Measurements from ENCODE around the gene PCGF5. TPM values are rescaled to one million over a fixed set of nuclear protein-coding genes. Genes with fewer than 3 reads are reported as not detected.

Gene PCGF5
- total RNA-seq, 1 experiment from 2014 or later, result 12.0 TPM

GRCh38 chr10:91198781-91199180 lies 21.7 kb upstream of the PCGF5 start:
- Mint-ChIP-seq H3K36me3 (ENCODE audit: insufficient read depth, unreplicated experiment) (no peaks in the 10 kb centered on the region), H3K27ac (ENCODE audit: unreplicated experiment) (no peak overlapping the region), H3K4me3 (ENCODE audit: unreplicated experiment) (no peak overlapping the region), H3K27me3 (ENCODE audit: insufficient read depth, unreplicated experiment) (peaks cover 17% of the 10 kb centered on the region), H3K4me1 (ENCODE audit: low read depth, unreplicated experiment) (no peaks in the 10 kb centered on the region), H3K9me3 (ENCODE audit: unreplicated experiment) (no peaks in the 10 kb centered on the region)
- DNase-seq, result no peak
- Histone ChIP-seq H3K4me1 (no peaks in the 10 kb centered on the region), H3K36me3 (ENCODE audit: control insufficient read depth, insufficient read depth, low read length) (no peaks in the 10 kb centered on the region), H3K9me3 (no peaks in the 10 kb centered on the region), H3K27me3 (replicated peaks; ENCODE audit: control insufficient read depth, insufficient read depth, low read length) (peaks cover 1% of the 10 kb centered on the region; the same call in 1 of the 2 replicates), H3K4me3 (ENCODE audit: low read depth, low read length) (no peak overlapping the region)
- BruUV-seq (replicated peaks), result no TSS peak
- intact Hi-C loops (cut with micrococcal nuclease; ENCODE audit: unreplicated experiment), result no loop called here
- ChIA-PET CTCF (no interaction called here), POLR2A (no interaction called here)
- no peak for TF ChIP-seq CTCF (IDR thresholded peaks at IDR 0.05; ENCODE audit: insufficient read depth in 1 of 2, low read depth in 1 of 2, low read length in 1 of 2, severe bottlenecking in 1 of 2, unreplicated experiment in 1 of 2)

- no peak for TF ChIP-seq CTCF (IDR thresholded peaks at IDR 0.05; ENCODE audit: insufficient read depth in 1 of 2, low read depth in 1 of 2, low read length in 1 of 2, severe bottlenecking in 1 of 2, unreplicated experiment in 1 of 2)
- Mint-ChIP-seq H3K27me3 (ENCODE audit: insufficient read depth, unreplicated experiment) (peaks cover 13% of the 10 kb centered on the region), H3K36me3 (ENCODE audit: insufficient read depth, unreplicated experiment) (no peaks in the 10 kb centered on the region), H3K4me1 (ENCODE audit: low read depth, unreplicated experiment) (no peaks in the 10 kb centered on the region), H3K27ac (ENCODE audit: unreplicated experiment) (no peak overlapping the region), H3K4me3 (ENCODE audit: unreplicated experiment) (no peak overlapping the region), H3K9me3 (ENCODE audit: unreplicated experiment) (no peaks in the 10 kb centered on the region)
- intact Hi-C loops (cut with micrococcal nuclease; ENCODE audit: unreplicated experiment), result no loop called here
- no peak for DNase-seq
- H3K4me1 ChIP-seq, result no peaks in the 10 kb centered on the region
- no peaks in the 10 kb centered on the region for H3K36me3 ChIP-seq (ENCODE audit: control insufficient read depth, insufficient read depth, low read length)
- no peaks in the 10 kb centered on the region for H3K9me3 ChIP-seq
- H3K27me3 ChIP-seq (replicated peaks; ENCODE audit: control insufficient read depth, insufficient read depth, low read length), result peaks cover 1% of the 10 kb centered on the region; the same call in 1 of the 2 replicates
- no TSS peak for BruUV-seq (replicated peaks)
- ChIA-PET CTCF (no interaction called here), POLR2A (no interaction called here)
- no peak overlapping the region for H3K4me3 ChIP-seq (ENCODE audit: low read depth, low read length)
These were observed 19.9 kb upstream of the PCGF5 start for GRCh38 chr10:91200314-91201212.

- no TSS peak for BruUV-seq (replicated peaks)
- no peaks in the 10 kb centered on the region for H3K9me3 Mint-ChIP-seq (ENCODE audit: unreplicated experiment)
- Histone ChIP-seq H3K27me3 (replicated peaks; ENCODE audit: control insufficient read depth, insufficient read depth, low read length) (no peaks in the 10 kb centered on the region), H3K36me3 (ENCODE audit: control insufficient read depth, insufficient read depth, low read length) (no peaks in the 10 kb centered on the region), H3K4me1 (no peaks in the 10 kb centered on the region), H3K4me3 (ENCODE audit: low read depth, low read length) (no peak overlapping the region), H3K9me3 (no peaks in the 10 kb centered on the region)
- ChIA-PET POLR2A (no interaction called here), CTCF (no interaction called here)
- H3K27me3 Mint-ChIP-seq (ENCODE audit: insufficient read depth, unreplicated experiment), result peaks cover 13% of the 10 kb centered on the region
- H3K4me1 Mint-ChIP-seq (ENCODE audit: low read depth, unreplicated experiment), result no peaks in the 10 kb centered on the region
- TF ChIP-seq CTCF (IDR thresholded peaks at IDR 0.05; ENCODE audit: insufficient read depth in 1 of 2, low read depth in 1 of 2, low read length in 1 of 2, severe bottlenecking in 1 of 2, unreplicated experiment in 1 of 2), result no peak
- H3K4me3 Mint-ChIP-seq (ENCODE audit: unreplicated experiment), result no peak overlapping the region
- H3K36me3 Mint-ChIP-seq (ENCODE audit: insufficient read depth, unreplicated experiment), result no peaks in the 10 kb centered on the region
- no peak overlapping the region for H3K27ac Mint-ChIP-seq (ENCODE audit: unreplicated experiment)
- intact Hi-C loops (cut with micrococcal nuclease; ENCODE audit: unreplicated experiment), result no loop called here
- no peak for DNase-seq
These were observed 19.1 kb upstream of the PCGF5 start for GRCh38 chr10:91201213-91201996.
